ENCODE results near the gene LGALS7. TPM values are rescaled to one million over a fixed set of nuclear protein-coding genes. Genes with fewer than 3 reads are reported as not detected.
"Not testable (repeated sequence)": the region's sequence is repeated elsewhere in the genome, so short reads cannot be mapped to it uniquely, and the experiment has no call there.

The LGALS7 gene
- total RNA-seq, 3 donors from 2014 or later (not counting 1 experiment from before 2014, with no cell fraction given) = not detected

GRCh38 chr19:38778733-38779132, 5.4 kb upstream of the LGALS7 start:
- ATAC-seq (no peak), DNase-seq (no peak)
- intact Hi-C loops (cut with micrococcal nuclease) = no loop called here
- no peaks in the 10 kb centered on the region for H3K36me3 Mint-ChIP-seq
- no peak overlapping the region for H3K4me3 ChIP-seq (ENCODE audit: low read length)
- H3K27ac Mint-ChIP-seq = no peak overlapping the region
- no peaks in the 10 kb centered on the region for H3K4me1 Mint-ChIP-seq
- no peak overlapping the region for H3K27ac ChIP-seq (ENCODE audit: low read length)
- H3K4me3 Mint-ChIP-seq = no peak overlapping the region
- no peaks in the 10 kb centered on the region for H3K27me3 ChIP-seq (ENCODE audit: control insufficient read depth, insufficient read depth, low read length)
- H3K9me3 Mint-ChIP-seq = no peaks in the 10 kb centered on the region
- H3K9me3 ChIP-seq (ENCODE audit: control insufficient read depth, insufficient read depth, low read length) = no peaks in the 10 kb centered on the region
- H3K27me3 Mint-ChIP-seq (ENCODE audit: low read depth in 2 of 2) = peaks cover 0 to 3% of the 10 kb centered on the region in 2 donors
- no peaks in the 10 kb centered on the region for H3K36me3 ChIP-seq (ENCODE audit: control insufficient read depth, insufficient read depth, low read length)
- 83% methylated on average over 7 of the region's 7 CpGs for WGBS (ENCODE audit: insufficient coverage)
- H3K4me1 ChIP-seq (ENCODE audit: control insufficient read depth, insufficient read depth, low read length) = no peaks in the 10 kb centered on the region
- no peak for TF ChIP-seq CTCF (IDR thresholded peaks at IDR 0.05)

GRCh38 chr19:38774181-38774950, 1.0 kb upstream of the LGALS7 start:
- no peak overlapping the region for H3K27ac ChIP-seq (ENCODE audit: low read length)

GRCh38 chr19:38771569-38771968, 1.7 kb downstream of the LGALS7 start:
- H3K36me3 Mint-ChIP-seq; H3K27me3 Mint-ChIP-seq (ENCODE audit: low read depth in 2 of 2); H3K4me3 Mint-ChIP-seq; H3K27ac Mint-ChIP-seq; H3K4me3 ChIP-seq (ENCODE audit: low read length); intact Hi-C loops (cut with micrococcal nuclease); H3K27me3 ChIP-seq (ENCODE audit: control insufficient read depth, insufficient read depth, low read length); H3K4me1 Mint-ChIP-seq; DNase-seq; H3K9me3 ChIP-seq (ENCODE audit: control insufficient read depth, insufficient read depth, low read length); H3K36me3 ChIP-seq (ENCODE audit: control insufficient read depth, insufficient read depth, low read length); H3K9me3 Mint-ChIP-seq; H3K27ac ChIP-seq (ENCODE audit: low read length); ATAC-seq: not testable (repeated sequence)
- peaks cover 12% of the 10 kb centered on the region for H3K4me1 ChIP-seq (ENCODE audit: control insufficient read depth, insufficient read depth, low read length)
- 97% methylated on average over 3 of the region's 30 CpGs for WGBS (ENCODE audit: insufficient coverage)

More at GRCh38 chr19:38774181-38774950, 1.0 kb upstream of the LGALS7 start:
- Histone ChIP-seq H3K36me3 (ENCODE audit: control insufficient read depth, insufficient read depth, low read length) (no peaks in the 10 kb centered on the region), H3K27me3 (ENCODE audit: control insufficient read depth, insufficient read depth, low read length) (no peaks in the 10 kb centered on the region), H3K9me3 (ENCODE audit: control insufficient read depth, insufficient read depth, low read length) (no peaks in the 10 kb centered on the region), H3K4me3 (ENCODE audit: low read length) (no peak overlapping the region), H3K4me1 (ENCODE audit: control insufficient read depth, insufficient read depth, low read length) (peaks cover 8% of the 10 kb centered on the region)
- intact Hi-C loops (cut with micrococcal nuclease) = loop anchor here (2.0 kb wide), 1 partner anchor 18 kb away; no protein-coding TSS in a partner anchor
- no peaks in the 10 kb centered on the region for H3K36me3 Mint-ChIP-seq
- 84% methylated on average over 13 of the region's 13 CpGs for WGBS (ENCODE audit: insufficient coverage)
- no peak for TF ChIP-seq CTCF (IDR thresholded peaks at IDR 0.05)
- H3K9me3 Mint-ChIP-seq = no peaks in the 10 kb centered on the region
- H3K4me3 Mint-ChIP-seq = no peak overlapping the region
- H3K4me1 Mint-ChIP-seq = peaks cover 3 to 4% of the 10 kb centered on the region in 2 donors
- H3K27ac Mint-ChIP-seq = no peak overlapping the region
- DNase-seq (no peak), ATAC-seq (no peak)
- peaks cover 0 to 3% of the 10 kb centered on the region in 2 donors for H3K27me3 Mint-ChIP-seq (ENCODE audit: low read depth in 2 of 2)

- H3K27ac ChIP-seq (ENCODE audit: low read length); H3K9me3 Mint-ChIP-seq; H3K36me3 ChIP-seq (ENCODE audit: control insufficient read depth, insufficient read depth, low read length); H3K4me3 ChIP-seq (ENCODE audit: low read length); H3K27ac Mint-ChIP-seq; DNase-seq; H3K27me3 Mint-ChIP-seq (ENCODE audit: low read depth in 2 of 2); H3K36me3 Mint-ChIP-seq; H3K4me1 Mint-ChIP-seq; H3K9me3 ChIP-seq (ENCODE audit: control insufficient read depth, insufficient read depth, low read length); H3K27me3 ChIP-seq (ENCODE audit: control insufficient read depth, insufficient read depth, low read length); H3K4me3 Mint-ChIP-seq; intact Hi-C loops (cut with micrococcal nuclease): not testable (repeated sequence)
- peaks cover 12% of the 10 kb centered on the region for H3K4me1 ChIP-seq (ENCODE audit: control insufficient read depth, insufficient read depth, low read length)
- no CpG with 5 or more reads among the region's 22 CpGs for WGBS (ENCODE audit: insufficient coverage)
- ATAC-seq = peak; percentile 75 to 76 (median 76)
Observed at GRCh38 chr19:38770949-38771275, 2.4 kb downstream of the LGALS7 start.

- H3K36me3 Mint-ChIP-seq; H3K4me3 Mint-ChIP-seq; H3K36me3 ChIP-seq (ENCODE audit: control insufficient read depth, insufficient read depth, low read length); H3K9me3 ChIP-seq (ENCODE audit: control insufficient read depth, insufficient read depth, low read length); intact Hi-C loops (cut with micrococcal nuclease); H3K27me3 ChIP-seq (ENCODE audit: control insufficient read depth, insufficient read depth, low read length); H3K27me3 Mint-ChIP-seq (ENCODE audit: low read depth in 2 of 2); DNase-seq; H3K9me3 Mint-ChIP-seq; H3K4me1 Mint-ChIP-seq: not testable (repeated sequence)
- H3K27ac Mint-ChIP-seq = peak overlapping the region in 1 of 2 donors; percentile 85
- 6% methylated on average over 17 of the region's 58 CpGs for WGBS (ENCODE audit: insufficient coverage)
- Histone ChIP-seq H3K27ac (ENCODE audit: low read length) (peak overlapping the region; percentile 67), H3K4me3 (ENCODE audit: low read length) (peak overlapping the region; percentile 35), H3K4me1 (ENCODE audit: control insufficient read depth, insufficient read depth, low read length) (peaks cover 12% of the 10 kb centered on the region)
- peak; percentile 3 to 25 (median 18) for ATAC-seq
Observed at GRCh38 chr19:38770228-38770948, 2.9 kb downstream of the LGALS7 start.
